ENCODE data around the gene NCKIPSD.

NCKIPSD gene

GRCh38 chr3:48644898-48645760 lies 40.6 kb downstream of the NCKIPSD start:
- no peak for DNase-seq

- no peak for DNase-seq
Measured at GRCh38 chr3:48642605-48643004, 43.1 kb downstream of the NCKIPSD start.

- DNase-seq: no peak
Measured at GRCh38 chr3:48641396-48641795, 44.3 kb downstream of the NCKIPSD start.

GRCh38 chr3:48639944-48640606 lies 45.6 kb downstream of the NCKIPSD start:
- DNase-seq: no peak

- DNase-seq: no peak
Measured at GRCh38 chr3:48637305-48637704, 48.4 kb downstream of the NCKIPSD start.

GRCh38 chr3:48636149-48636655 lies 49.5 kb downstream of the NCKIPSD start:
- no peak for DNase-seq

GRCh38 chr3:48635222-48636021 lies 50.3 kb downstream of the NCKIPSD start, which contains the start of gene SLC26A6:
Gene SLC26A6, minus strand, starts transcription at chr3:48635461. Its CDS starts 68 bp downstream, at chr3:48635393.
- peak; percentile 82 for DNase-seq

GRCh38 chr3:48634661-48635221 lies 51.0 kb downstream of the NCKIPSD start:
- DNase-seq: no peak

- DNase-seq: no peak
Measured at GRCh38 chr3:48633743-48634142, 52.0 kb downstream of the NCKIPSD start.

- no peak for DNase-seq
Measured at GRCh38 chr3:48633256-48633655, 52.5 kb downstream of the NCKIPSD start.

GRCh38 chr3:48631516-48632448 lies 53.9 kb downstream of the NCKIPSD start:
- DNase-seq: no peak

- DNase-seq: no peak
Measured at GRCh38 chr3:48630833-48631232, 54.9 kb downstream of the NCKIPSD start.

- no peak for DNase-seq
Measured at GRCh38 chr3:48630407-48630806, 55.3 kb downstream of the NCKIPSD start.

GRCh38 chr3:48629894-48630293 lies 55.8 kb downstream of the NCKIPSD start:
- no peak for DNase-seq

- DNase-seq: no peak
Measured at GRCh38 chr3:48628277-48629017, 57.3 kb downstream of the NCKIPSD start.

- no peak for DNase-seq
Measured at GRCh38 chr3:48625600-48625999, 60.1 kb downstream of the NCKIPSD start.

GRCh38 chr3:48624767-48625166 lies 60.9 kb downstream of the NCKIPSD start:
- DNase-seq: no peak

- DNase-seq: no peak
Measured at GRCh38 chr3:48623851-48624547, 61.7 kb downstream of the NCKIPSD start.

Data from NCI-H2171 (cell line).